HepG2 (cell line): ENCODE data around the gene WDR54. TPM values are rescaled to one million over a fixed set of nuclear protein-coding genes. Genes with fewer than 3 reads are reported as not detected.

Experiments used
- CSRNP2 ChIP-seq: sonication (generic); formaldehyde crosslinking; conservative IDR thresholded peaks from 2 replicates; pipeline ENCODE4 v1.8.0; 2022; ENCODE audit warnings: low read depth, missing genetic modification reagents
- FOXC1 ChIP-seq: sonication (generic); formaldehyde crosslinking; IDR thresholded peaks from 2 replicates; pipeline ENCODE4 v1.8.0; 2022; ENCODE audit warnings: mild to moderate bottlenecking, missing genetic modification reagents, borderline replicate concordance
- GMEB1 ChIP-seq: sonication (generic); formaldehyde crosslinking; IDR thresholded peaks from 2 replicates; pipeline ENCODE4 v1.5.1; 2020; ENCODE audit warnings: missing genetic modification reagents, mild to moderate bottlenecking, borderline replicate concordance
- HNF1A ChIP-seq, 2 experiments: sonication (generic) in 1 of 2; formaldehyde crosslinking in 1 of 2; IDR thresholded peaks; 2 replicates each; pipeline versions ENCODE4 v1.4.0 to v1.6.1; 2016 to 2020; ENCODE audit warnings: borderline replicate concordance in 1 of 2, low read depth in 1 of 2, mild to moderate bottlenecking in 1 of 2, missing genetic modification reagents in 1 of 2
- HNRNPUL1 ChIP-seq: fragments of 200-400 bp; formaldehyde crosslinking; IDR thresholded peaks from 2 replicates; pipeline ENCODE4 v1.6.1; 2017; ENCODE audit warnings: low read depth, mild to moderate bottlenecking, low read length, moderate library complexity
- KLF6 ChIP-seq: IDR thresholded peaks from 2 replicates; pipeline ENCODE4 v1.8.0; 2016; ENCODE audit warnings: missing biosample characterization, missing genetic modification reagents
- NFYB ChIP-seq: sonication (generic); formaldehyde crosslinking; IDR thresholded peaks from 2 replicates; pipeline ENCODE4 v1.4.0; 2020; ENCODE audit warnings: missing genetic modification reagents
- POGZ ChIP-seq: sonication (generic); formaldehyde crosslinking; IDR thresholded peaks from 2 replicates; pipeline ENCODE4 v1.4.0; 2020; ENCODE audit warnings: mild to moderate bottlenecking, missing genetic modification reagents
- SALL2 ChIP-seq: sonication (generic); formaldehyde crosslinking; IDR thresholded peaks from 2 replicates; pipeline ENCODE4 v1.8.1; 2023; ENCODE audit warnings: mild to moderate bottlenecking, missing genetic modification reagents, inconsistent platforms
- SKIL ChIP-seq: sonication (generic); formaldehyde crosslinking; IDR thresholded peaks from 2 replicates; pipeline ENCODE4 v1.8.0; 2022; ENCODE audit warnings: missing genetic modification reagents, mild to moderate bottlenecking, moderate library complexity, borderline replicate concordance
- SMAD1 ChIP-seq: sonication (generic); formaldehyde crosslinking; IDR thresholded peaks from 2 replicates; pipeline ENCODE4 v1.4.0; 2020; ENCODE audit warnings: missing genetic modification reagents, low read depth, mild to moderate bottlenecking, borderline replicate concordance
- ZBTB7A ChIP-seq: sonication (generic); formaldehyde crosslinking; IDR thresholded peaks from 2 replicates; pipeline ENCODE4 v1.8.0; 2022; ENCODE audit warnings: mild to moderate bottlenecking, missing genetic modification reagents
- ZFP36 ChIP-seq: fragments of 150-350 bp; IDR thresholded peaks from 2 replicates; pipeline ENCODE4 v1.6.1; 2018; ENCODE audit warnings: borderline replicate concordance, low read length, low read depth; ENCODE audit not compliant: partially characterized antibody
- ZNF431 ChIP-seq: sonication (generic); formaldehyde crosslinking; IDR thresholded peaks from 2 replicates; pipeline ENCODE4 v1.9.0; 2022; ENCODE audit warnings: missing genetic modification reagents, low read depth, mild to moderate bottlenecking, borderline replicate concordance
- ZNF563 ChIP-seq: sonication (generic); formaldehyde crosslinking; IDR thresholded peaks from 2 replicates; pipeline ENCODE4 v1.8.0; 2022; ENCODE audit warnings: mild to moderate bottlenecking, moderate library complexity, missing genetic modification reagents
- ZNF580 ChIP-seq: IDR thresholded peaks from 2 replicates; pipeline ENCODE4 v1.6.1; 2016; ENCODE audit warnings: low read depth, borderline replicate concordance
- polyA plus RNA-seq, 8 experiments: library from polyadenylated mRNA; depleted of rRNA in 3 of 8; stranded (reverse) in 7 of 8; unstranded in 1 of 8; fragments of >200 nt; fragmentation: Illumina TruSeq in 4 of 8; extraction: Trizol in 4 of 8; gene quantifications; 2 replicates each; pipeline versions ENCODE4 v1.2.1 to v1.2.3, GENCODE V29; 2011 to 2016; ENCODE audit warnings: low read depth in 4 of 8, missing spikeins in 1 of 8, mixed read lengths in 1 of 8; ENCODE audit not compliant: insufficient read depth in 1 of 8
- total RNA-seq, 5 experiments: library from RNA; depleted of rRNA; stranded (reverse); fragments of >200 nt; fragmentation: Illumina TruSeq; extraction: Trizol; gene quantifications; 2 replicates each; pipeline ENCODE4 v1.2.3, GENCODE V29; 2016; ENCODE audit warnings: low read depth in 1 of 5

WDR54 gene
- total and polyA plus RNA-seq, 2 of the 13 experiments (the other 11 are each of a cell fraction or from before 2014, with no cell fraction given): 2.0 to 17.3 TPM

GRCh38 chr2:74391580-74392448, 29.7 kb upstream of the WDR54 start (continued):
- no peak for TF ChIP-seq HNF1A (IDR thresholded peaks at IDR 0.05; ENCODE audit: low read depth)
- TF ChIP-seq HNF1A (CRISPR knock-in tag; IDR thresholded peaks at IDR 0.05; ENCODE audit: borderline replicate concordance): no peak
- peak; percentile 73 for TF ChIP-seq POGZ (CRISPR knock-in tag)
- 0 out of 2 replicates have a peak, but pooled peaks have one; percentile 35 for TF ChIP-seq SALL2
- 0 out of 2 replicates have a peak, but pooled peaks have one; percentile 41 for TF ChIP-seq CSRNP2 (CRISPR knock-in tag)
- TF ChIP-seq ZFP36: peak; percentile 44
- TF ChIP-seq ZNF563 (CRISPR knock-in tag): no peak
- no peak for TF ChIP-seq KLF6 (CRISPR knock-in tag)
- peak; percentile 26; the same call in 1 of the 2 replicates for TF ChIP-seq FOXC1
- TF ChIP-seq SKIL: peak; percentile 28; the same call in 1 of the 2 replicates
- no peak for TF ChIP-seq ZNF431 (CRISPR knock-in tag)
- peak; percentile 63 for TF ChIP-seq GMEB1 (CRISPR knock-in tag)
- peak; percentile 95 for TF ChIP-seq ZBTB7A (CRISPR knock-in tag)
- TF ChIP-seq HNRNPUL1: no peak
- no peak for TF ChIP-seq SMAD1 (CRISPR knock-in tag)
- no peak; the same call in 1 of the 2 replicates for TF ChIP-seq NFYB
- TF ChIP-seq ZNF580 (CRISPR knock-in tag): peak; percentile 73; the same call in 1 of the 2 replicates
